ENCODE data around the gene FOXQ1. TPM values are rescaled to one million over a fixed set of nuclear protein-coding genes. Genes with fewer than 3 reads are reported as not detected.

FOXQ1 gene
- total RNA-seq, 2 experiments from 2014 or later: not detected

Other genes with a start within 250 kb of the FOXQ1 start
- gene FOXF2, start 77.5 kb downstream of the FOXQ1 start, total RNA-seq: not detected

Measured in activated naive CD8-positive, alpha-beta T cell treated with anti-CD3 and anti-CD28 coated beads, Interleukin-2, amount 10 ng/mL, durations not matched to agents 7 days and 5 days (primary cell).